ENCODE results near the gene TRAPPC12.
"Not testable (repeated sequence)": the region's sequence is repeated elsewhere in the genome, so short reads cannot be mapped to it uniquely, and the experiment has no call there.

Gene TRAPPC12

GRCh38 chr2:3368261-3368722 is 11.2 kb upstream of the TRAPPC12 start:
- H3K4me3 ChIP-seq (ENCODE audit: low read depth, low read length), result no peak overlapping the region
- no peak for TF ChIP-seq CTCF (IDR thresholded peaks at IDR 0.05; ENCODE audit: low read depth, low read length)
- no peak for DNase-seq (ENCODE audit: low read depth, low spot score)
- in situ Hi-C loops (cut with HindIII; ENCODE audit: low sequenced_read_pairs), result no loop called here

- in situ Hi-C loops (cut with HindIII; ENCODE audit: low sequenced_read_pairs); DNase-seq (ENCODE audit: low read depth, low spot score); H3K4me3 ChIP-seq (ENCODE audit: low read depth, low read length): not testable (repeated sequence)
Measured at GRCh38 chr2:3369340-3370181, 9.9 kb upstream of the TRAPPC12 start.

- TF ChIP-seq CTCF (IDR thresholded peaks at IDR 0.05; ENCODE audit: low read depth, low read length), result no peak
- H3K4me3 ChIP-seq (ENCODE audit: low read depth, low read length), result peak overlapping the region; percentile 96
- no peak for DNase-seq (ENCODE audit: low read depth, low spot score)
- in situ Hi-C loops (cut with HindIII; ENCODE audit: low sequenced_read_pairs), result no loop called here
Measured at GRCh38 chr2:3376821-3377220, 2.7 kb upstream of the TRAPPC12 start.

GRCh38 chr2:3377279-3377611 is 2.2 kb upstream of the TRAPPC12 start:
- H3K4me3 ChIP-seq (ENCODE audit: low read depth, low read length), result peak overlapping the region; percentile 96
- no peak for TF ChIP-seq CTCF (IDR thresholded peaks at IDR 0.05; ENCODE audit: low read depth, low read length)
- in situ Hi-C loops (cut with HindIII; ENCODE audit: low sequenced_read_pairs), result no loop called here
- DNase-seq (ENCODE audit: low read depth, low spot score), result peak; percentile 54

- DNase-seq (ENCODE audit: low read depth, low spot score), result peak; percentile 99
- H3K4me3 ChIP-seq (ENCODE audit: low read depth, low read length), result peak within 1 kb of the TSS; percentile 96
- in situ Hi-C loops (cut with HindIII; ENCODE audit: low sequenced_read_pairs), result no loop called here
- peak; percentile 9 for TF ChIP-seq CTCF (IDR thresholded peaks at IDR 0.05; ENCODE audit: low read depth, low read length)
Measured at GRCh38 chr2:3377612-3378432, 1.7 kb upstream of the TRAPPC12 start, which contains the start of gene EIPR1. Gene EIPR1, minus strand, starts transcription at chr2:3377818. Its CDS starts 129 bp downstream, at chr2:3377689.

GRCh38 chr2:3379339-3379646 is 201 bp upstream of the TRAPPC12 start:
- in situ Hi-C loops (cut with HindIII; ENCODE audit: low sequenced_read_pairs), result no loop called here
- DNase-seq (ENCODE audit: low read depth, low spot score), result no peak
- H3K4me3 ChIP-seq (ENCODE audit: low read depth, low read length), result peak overlapping the region; percentile 84
- TF ChIP-seq CTCF (IDR thresholded peaks at IDR 0.05; ENCODE audit: low read depth, low read length), result no peak

- DNase-seq (ENCODE audit: low read depth, low spot score), result no peak
- TF ChIP-seq CTCF (IDR thresholded peaks at IDR 0.05; ENCODE audit: low read depth, low read length), result no peak
- no peak overlapping the region for H3K4me3 ChIP-seq (ENCODE audit: low read depth, low read length)
- in situ Hi-C loops (cut with HindIII; ENCODE audit: low sequenced_read_pairs), result no loop called here
Measured at GRCh38 chr2:3386448-3386958, 7.0 kb downstream of the TRAPPC12 start.

All from astrocyte of the spinal cord (primary cell).